DMS79 (cell line): Measurements from ENCODE around the gene DAZAP2.
"Not testable (repeated sequence)": the region's sequence is repeated elsewhere in the genome, so short reads cannot be mapped to it uniquely, and the experiment has no call there.

Experiments
- DNase-seq: peaks from one replicate; lab custom pipeline; 2025; lab: John Stamatoyannopoulos, UW

DAZAP2 gene

DNA sequence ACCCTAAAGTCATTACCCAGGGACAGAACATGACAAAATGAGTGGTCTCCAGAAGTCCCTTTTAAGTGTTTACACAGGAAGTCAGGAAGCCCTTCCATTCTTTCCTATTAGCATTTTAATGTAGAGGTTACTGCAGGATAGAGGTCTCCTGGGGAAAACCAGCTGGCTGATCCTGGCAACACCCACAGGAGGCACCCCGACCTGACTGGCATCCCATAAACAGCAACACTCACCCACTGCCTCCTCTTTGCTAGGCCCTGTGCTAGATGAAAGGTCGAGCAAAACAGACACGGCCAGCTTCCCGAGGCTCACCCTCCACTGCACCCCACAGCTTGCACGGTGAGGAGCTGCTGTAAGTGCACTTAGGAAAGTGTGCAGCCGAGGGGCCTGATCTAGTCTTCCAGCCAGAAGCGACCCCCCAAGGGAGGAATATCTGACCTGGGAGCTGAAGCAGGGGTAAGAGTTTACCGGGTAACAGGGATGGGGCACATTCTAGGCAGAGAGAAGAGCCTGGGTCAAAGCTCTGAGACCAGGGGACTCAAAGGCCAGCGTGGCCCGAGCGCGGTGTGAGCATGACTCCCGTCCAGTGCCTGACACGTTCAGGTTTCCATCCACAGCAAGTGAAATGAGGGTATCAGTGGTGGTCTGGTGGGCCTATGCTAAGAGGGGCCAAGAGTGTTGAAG lies 9.0 kb downstream of the DAZAP2 start:
- no peak for DNase-seq

DNA sequence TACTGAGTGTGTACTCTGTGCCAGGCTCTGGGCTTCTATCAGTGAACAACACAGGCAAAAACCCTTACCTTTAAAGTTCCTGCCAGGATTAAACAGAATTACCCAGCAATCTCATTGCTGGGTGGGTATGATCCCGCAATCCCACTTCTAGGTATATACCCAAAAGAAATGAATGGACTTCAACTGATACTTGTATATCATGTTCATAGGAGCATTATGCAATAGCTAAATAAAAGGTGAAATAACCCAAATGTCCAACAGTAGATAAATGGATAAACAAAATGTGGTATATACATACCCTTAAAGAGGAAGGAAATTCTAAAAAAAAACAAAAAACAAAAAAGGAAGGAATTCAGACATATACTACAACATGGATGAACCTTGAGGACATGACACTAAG lies 14.7 kb downstream of the DAZAP2 start:
- DNase-seq = no peak

DNA sequence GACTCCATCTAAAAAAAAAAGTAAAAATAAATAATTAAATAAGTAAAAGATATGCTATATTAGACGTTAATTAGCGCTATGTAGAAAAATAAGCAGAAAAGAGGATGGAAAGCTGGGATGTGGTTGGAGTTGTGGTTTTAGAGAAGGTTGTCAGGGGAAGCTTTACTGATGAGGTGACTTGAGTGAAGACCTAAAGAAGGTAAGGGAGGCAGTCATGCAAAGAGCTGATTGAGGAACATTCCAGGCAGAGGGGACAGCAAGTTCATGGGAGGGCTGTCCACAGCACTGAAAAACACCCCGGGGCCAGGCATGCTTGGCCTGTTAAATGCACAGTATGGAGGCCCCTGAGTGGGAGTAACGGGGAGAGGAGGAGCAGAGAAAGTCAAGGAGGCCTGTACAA lies 15.9 kb downstream of the DAZAP2 start:
- DNase-seq = no peak

DNA sequence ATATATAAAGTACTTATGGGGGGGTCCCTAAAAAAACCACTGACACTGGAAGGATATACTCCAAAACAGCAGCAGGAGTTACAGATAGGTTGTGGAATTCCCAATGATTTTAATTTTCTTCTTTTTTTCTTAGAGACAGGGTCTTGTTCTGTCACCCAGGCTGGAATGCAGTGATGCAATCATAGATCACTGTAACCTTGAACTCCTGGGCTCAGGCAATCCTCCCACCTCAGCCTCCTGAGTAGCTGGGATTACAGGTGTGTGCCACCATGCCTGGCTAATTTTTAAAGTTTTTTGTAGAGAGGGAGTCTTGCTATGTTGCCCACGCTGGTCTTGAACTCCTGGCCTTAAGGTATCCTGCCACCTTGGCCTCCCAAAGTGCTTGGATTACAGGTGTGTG lies 21.0 kb downstream of the DAZAP2 start:
- not testable (repeated sequence) for DNase-seq

DNA sequence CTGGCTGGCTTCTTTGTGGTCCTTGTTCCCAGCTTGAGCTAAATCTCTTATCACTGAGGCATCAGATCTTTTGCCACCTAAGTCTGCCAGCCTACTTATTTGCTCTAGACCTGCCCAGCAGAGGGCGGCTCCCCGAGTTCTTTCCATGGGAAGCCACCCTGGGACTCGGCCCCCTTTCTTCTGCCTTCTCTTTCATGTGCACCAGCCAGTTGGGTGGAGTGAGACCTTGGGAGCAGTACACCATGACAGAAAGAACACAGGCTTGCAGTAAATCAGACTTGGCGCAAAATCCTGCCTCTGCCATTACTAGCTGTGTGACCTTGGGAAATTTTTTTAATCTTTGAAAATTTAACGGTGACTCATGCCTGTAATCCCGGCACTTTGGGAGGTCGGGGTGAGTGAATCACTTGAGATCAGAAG lies 24.1 kb downstream of the DAZAP2 start:
- DNase-seq = no peak

DNA sequence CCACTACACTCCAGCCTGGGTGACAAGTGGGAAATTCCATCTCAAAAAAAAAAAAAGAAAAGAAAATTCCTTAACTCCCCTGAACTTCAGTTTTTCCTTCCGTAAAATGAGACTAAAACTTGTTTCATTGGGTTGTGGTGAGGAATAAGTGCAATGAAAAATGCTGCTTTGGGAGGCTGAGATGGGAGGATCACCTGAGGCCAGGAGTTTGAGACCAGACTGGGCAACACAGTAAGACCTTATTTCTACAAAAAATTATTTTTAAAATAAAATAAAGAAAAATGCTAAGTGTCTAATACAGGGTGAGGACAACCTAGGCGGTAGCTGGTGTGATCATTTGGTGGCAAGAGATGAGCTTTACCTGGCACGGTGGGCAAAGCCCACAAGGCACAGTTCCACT lies 24.7 kb downstream of the DAZAP2 start:
- DNase-seq = no peak

DNA sequence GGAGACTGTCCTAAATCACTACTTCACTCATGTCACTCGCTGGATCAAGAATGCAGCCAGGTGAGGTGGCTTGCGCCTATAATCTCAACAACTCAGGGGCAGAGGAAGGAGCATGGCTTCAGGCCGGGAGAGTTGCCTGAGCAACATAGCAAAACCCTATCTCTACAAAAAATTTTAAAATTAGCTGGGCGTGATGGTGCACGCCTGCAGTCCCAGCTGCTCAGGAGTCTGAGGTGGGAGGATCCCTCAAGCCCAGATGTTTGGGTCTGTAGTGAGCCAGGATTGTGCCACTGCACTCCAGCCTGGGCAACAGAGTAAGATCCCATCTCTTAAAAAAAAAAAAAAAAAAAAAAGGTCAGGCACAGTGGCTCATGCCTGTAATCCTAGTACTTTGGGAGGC lies 25.7 kb downstream of the DAZAP2 start:
- DNase-seq = no peak

DNA sequence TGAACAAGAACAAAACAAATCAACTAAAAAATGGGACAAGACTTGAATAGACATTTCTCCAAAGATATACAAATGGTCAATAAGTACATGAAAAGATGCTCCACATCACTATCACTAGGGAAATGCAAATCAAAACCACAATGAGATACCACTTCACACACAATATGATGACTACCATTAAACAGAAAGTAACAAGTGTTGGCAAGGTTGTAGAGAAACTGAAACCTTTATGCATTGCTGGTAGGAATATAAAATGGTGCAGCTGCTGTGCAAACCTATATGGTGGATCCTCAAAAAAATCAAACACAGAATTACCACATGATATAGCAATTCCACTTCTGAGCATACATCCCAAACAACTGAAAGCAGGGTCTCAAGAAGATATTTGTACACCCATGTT lies 26.4 kb downstream of the DAZAP2 start:
- no peak for DNase-seq

DNA sequence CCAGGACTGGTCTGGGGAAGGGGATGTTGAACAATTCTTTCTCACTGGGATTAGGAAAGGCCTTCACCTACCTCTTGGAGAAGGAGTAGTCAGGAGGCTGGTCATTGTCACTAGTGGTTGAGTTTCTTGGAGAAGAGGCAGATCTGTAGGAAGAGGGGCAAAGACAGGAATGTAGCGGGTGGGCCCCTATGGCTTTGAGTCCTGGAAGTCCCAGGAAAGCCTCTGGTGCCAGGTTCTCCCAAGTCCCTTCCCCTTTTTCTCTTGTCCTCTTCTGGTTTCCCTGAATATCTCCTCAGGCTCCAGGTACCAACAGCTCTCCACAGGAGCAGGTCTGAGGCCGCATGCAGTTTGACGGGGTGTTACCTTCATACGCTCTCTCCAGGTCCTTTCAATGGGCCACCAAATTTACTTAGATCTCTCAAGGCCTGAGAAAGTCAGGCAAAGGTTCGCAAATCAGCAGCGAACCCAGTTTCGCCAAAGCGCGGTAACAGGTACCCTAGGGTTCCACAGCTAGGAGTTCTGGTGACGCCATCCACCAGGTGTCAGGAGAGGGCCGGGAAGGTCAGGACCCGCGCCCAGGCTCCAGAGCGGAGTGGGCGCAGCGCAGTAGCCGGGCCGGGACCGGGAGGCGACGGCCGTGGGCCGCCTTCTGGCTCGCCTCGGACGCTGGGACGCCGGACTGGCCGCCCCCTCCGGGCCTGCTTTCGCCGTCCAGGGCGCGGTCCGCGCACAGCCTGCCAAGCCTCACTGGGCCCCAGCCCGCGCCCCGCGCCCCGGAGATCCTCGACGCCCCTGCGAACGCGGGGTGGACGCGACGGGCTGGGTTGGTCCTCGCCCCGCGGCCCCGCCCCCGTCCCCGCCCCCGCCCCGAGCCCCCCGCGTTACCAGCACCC lies 30.8 kb downstream of the DAZAP2 start:
- DNase-seq = no peak

DNA sequence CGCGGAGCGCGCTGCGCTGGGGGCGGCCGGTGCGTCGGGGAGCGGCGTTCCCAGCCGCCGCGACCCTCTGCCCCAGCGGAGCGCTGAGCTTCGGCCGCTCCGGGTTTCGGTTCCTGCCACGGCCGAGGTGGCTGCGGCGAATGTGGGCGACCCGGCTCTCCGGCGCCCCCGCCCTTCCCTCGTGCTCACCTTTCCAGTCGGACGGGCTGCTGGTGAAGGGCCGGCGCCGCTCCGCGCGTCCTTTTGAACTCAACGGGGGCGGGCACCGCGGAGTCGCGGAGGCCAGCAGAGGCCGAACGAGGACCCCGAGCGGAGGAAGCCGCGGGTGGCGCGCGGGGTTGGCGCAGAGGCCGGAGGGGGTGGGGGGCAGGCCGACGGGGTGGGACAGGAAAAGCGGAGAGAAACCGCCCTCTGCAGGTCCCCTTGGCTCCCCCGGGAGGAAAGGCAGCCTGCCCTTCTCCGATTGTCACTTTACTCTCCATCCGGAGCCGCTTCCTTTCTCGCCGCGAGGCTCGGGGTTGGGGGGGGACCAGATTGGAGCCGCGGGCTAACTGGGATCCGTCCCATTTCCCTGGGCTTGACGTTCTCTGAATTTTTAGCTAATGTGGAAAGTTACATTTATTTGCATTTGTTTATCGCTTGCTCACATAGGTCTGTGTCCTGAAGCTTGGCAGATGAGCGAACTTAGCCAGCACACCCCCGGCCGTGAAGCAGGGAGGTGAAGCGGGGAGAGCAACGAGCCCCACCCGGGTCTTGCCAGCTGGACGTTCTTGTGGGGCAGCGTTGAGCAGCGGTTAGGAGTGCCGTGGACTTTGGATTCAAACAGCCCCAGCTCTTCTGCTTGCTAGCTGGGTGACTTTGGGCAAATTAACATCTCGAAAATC lies 31.7 kb downstream of the DAZAP2 start, which contains the start of gene SMAGP:
Gene SMAGP, minus strand, starts transcription at position 349 of the 884 bp plus-strand sequence. CDS start 1,137 bp downstream, outside the sequence.
- no peak for DNase-seq

DNA sequence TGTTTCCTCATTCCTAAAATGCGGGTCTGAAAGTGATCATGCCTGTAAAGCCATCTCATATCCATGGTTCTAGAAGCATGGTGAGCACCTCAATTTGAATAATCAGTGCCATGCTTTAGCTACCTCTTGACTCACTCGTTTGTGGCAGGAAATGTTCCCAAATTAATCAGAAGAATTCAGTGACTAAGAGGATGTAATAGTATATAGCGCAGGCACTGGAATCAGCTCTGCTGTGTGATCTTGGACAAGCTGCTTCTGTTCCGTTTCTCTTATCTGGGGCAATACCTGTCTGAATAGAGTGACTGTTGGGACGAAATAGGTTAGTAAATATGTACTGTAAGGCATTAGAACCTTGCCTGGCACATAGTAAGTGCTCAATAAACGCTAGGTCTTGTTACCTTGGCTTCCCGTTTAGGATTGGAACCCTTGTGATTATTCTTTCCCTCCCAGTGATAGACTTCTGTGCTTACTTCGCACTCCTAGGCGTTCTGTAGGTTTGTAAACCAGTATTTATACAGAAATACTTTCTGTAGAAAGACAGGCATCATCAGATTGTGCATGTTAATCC lies 32.4 kb downstream of the DAZAP2 start:
- no peak for DNase-seq

DNA sequence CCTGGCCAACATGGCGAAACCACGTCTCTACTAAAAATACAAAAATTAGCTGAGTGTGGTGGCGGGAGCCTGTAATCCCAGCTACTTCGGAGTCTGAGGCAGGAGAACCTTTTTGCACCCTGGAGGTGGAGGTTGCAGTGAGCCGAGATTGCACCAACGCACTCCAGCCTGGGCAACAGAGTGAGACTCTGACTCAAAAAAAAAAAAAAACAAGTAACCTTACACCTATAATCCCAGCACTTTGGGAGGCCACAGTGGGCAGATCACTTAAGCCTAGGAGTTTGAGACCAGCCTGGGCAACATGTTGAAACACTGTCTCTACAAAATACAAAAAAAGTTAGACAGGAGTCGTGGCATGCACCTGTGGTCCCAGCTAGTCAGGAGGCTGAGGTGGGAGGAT lies 34.2 kb downstream of the DAZAP2 start:
- not testable (repeated sequence) for DNase-seq

DNA sequence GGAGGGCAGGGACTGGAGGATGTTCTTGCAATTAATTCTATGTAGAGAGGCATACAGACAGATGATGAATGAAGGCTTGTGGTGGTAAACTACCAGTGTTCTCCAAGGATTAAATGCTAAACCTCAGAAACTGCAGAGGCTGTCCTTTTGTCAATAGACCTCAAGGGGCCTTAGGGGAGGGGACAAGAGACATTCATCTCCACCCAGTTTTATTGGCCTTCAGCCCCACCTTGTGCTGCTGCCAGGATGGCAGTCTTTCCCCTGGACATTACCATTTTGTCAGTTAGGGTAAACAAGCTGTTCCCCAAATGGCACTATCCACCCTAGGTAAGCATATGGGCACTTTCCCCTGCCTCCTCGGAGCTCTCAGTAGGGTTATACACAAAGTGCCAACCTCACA lies 36.5 kb downstream of the DAZAP2 start:
- DNase-seq = no peak

DNA sequence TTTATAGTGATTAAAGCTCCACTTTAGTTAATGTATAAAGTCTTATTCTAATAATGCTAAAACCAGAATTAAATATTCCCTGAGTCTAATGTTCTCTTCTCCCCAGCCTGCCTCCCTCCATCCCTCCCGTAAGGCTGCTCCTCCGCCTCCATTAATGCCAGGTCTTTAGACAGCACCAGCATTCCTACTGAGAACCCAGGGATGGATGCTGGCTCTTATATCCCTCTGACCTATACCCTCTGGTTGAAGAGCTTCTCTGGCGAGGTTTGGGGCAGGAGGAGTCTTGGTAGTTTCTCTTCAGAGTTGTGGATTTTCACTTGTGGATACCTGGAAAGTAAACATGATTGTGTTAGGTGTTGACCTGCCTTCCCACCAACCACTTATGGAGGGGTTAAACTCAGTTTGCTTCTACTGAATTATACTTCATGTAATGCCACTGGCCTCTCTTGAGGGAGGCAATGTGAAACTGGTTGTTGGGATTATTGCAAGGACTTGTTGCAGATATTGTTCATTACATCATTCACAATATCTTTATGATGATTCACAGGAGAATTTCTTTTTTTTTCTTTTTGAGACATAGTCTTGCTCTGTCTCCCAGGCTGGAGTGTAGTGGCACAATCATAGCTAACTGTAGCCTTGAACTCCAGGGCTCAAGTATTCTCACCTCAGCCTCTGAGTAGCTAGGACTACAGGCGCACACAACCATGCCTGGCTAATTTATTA lies 42.7 kb downstream of the DAZAP2 start:
- DNase-seq = no peak

DNA sequence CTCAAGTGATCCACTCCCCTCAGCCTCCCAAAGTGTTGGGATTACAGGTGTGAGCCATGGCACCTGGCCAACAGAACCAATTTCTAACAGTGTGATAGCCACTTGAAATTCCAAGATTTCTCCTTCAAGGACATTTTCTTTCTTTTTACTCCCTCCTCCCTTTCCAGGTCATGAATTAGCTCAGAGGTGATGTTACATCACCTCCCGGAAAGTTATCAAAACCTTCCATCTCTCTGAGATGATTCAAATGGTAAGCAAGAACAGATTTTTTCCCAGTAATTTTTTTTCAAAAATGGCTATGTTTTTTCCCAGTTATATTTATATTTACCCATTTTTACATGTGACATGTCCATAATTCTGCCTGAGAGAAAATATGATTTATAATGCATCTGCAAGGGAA lies 47.2 kb downstream of the DAZAP2 start:
- no peak for DNase-seq

DNA sequence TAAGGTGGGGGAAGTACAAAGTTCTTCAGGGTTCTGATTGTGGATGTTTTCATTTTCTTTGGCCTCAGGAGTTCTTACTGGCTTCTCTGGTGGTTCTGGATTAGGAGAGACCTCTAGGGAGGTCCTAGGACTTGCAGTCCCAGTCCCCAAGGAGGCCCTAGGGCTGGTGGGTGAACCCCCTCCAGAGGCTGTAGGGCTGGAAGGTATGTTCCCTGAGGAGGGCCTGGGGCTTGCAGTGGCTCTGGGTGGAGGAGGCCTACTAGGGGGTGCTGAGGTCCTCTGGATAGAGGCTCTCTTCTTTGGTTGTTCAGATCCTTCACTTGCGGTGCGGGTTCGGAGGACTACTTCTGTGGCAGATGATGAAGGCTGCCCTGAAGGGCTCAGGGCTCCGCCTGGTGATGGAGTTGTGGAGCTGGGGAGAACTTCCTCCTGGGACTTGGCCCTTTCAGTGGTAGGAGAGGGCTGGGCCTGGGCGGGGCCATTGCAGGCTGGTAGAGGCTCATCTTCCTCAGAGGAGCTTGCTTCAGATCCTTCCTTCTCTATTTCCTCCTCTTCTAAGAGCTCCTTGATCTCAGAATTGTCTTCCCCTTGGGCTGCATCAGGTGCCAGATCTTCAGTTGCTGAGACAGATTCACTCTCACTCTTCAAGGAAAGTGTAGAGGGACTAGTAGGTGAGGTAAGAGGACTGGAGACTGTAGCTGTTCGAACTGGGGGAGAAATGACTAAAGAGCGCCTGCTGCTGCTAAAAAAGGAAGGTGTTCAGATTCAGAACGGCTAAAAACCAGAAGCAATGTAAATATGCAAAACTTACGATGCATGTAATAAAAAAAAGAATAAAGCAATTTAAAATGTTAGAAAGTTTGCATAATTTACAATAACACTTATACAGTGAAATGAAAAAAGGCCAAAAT lies 53.2 kb downstream of the DAZAP2 start:
- DNase-seq = not testable (repeated sequence)
